ENCODE data around the gene EPS8.

The EPS8 gene

GRCh38 chr12:15789220-15790171 lies at the start of gene EPS8:
TSS of gene EPS8 (minus strand) at chr12:15789388. CDS start at chr12:15682951, 106,437 bp downstream.
- DNase-seq, result peak; percentile 85 to 91

GRCh38 chr12:15837141-15837790 lies 48.1 kb upstream of the EPS8 start:
- DNase-seq, result no peak

GRCh38 chr12:15834575-15834974 lies 45.4 kb upstream of the EPS8 start:
- no peak for DNase-seq

GRCh38 chr12:15831315-15831978 lies 42.3 kb upstream of the EPS8 start:
- DNase-seq, result no peak

- no peak for DNase-seq
These were observed 41.4 kb upstream of the EPS8 start for GRCh38 chr12:15830538-15830937.

- DNase-seq, result no peak
These were observed 40.8 kb upstream of the EPS8 start for GRCh38 chr12:15829949-15830348.

- no peak for DNase-seq
These were observed 40.1 kb upstream of the EPS8 start for GRCh38 chr12:15829255-15829654.

GRCh38 chr12:15827136-15827535 lies 37.9 kb upstream of the EPS8 start:
- DNase-seq, result no peak

- no peak for DNase-seq
These were observed 35.3 kb upstream of the EPS8 start for GRCh38 chr12:15824516-15824915.

- DNase-seq, result no peak
These were observed 34.4 kb upstream of the EPS8 start for GRCh38 chr12:15823360-15824128.

GRCh38 chr12:15819644-15820437 lies 30.7 kb upstream of the EPS8 start:
- DNase-seq, result no peak

- no peak for DNase-seq
These were observed 29.2 kb upstream of the EPS8 start for GRCh38 chr12:15818418-15818817.

- DNase-seq, result no peak
These were observed 26.5 kb upstream of the EPS8 start for GRCh38 chr12:15815730-15816129.

GRCh38 chr12:15811214-15812127 lies 22.3 kb upstream of the EPS8 start:
- no peak for DNase-seq

- no peak for DNase-seq
These were observed 19.5 kb upstream of the EPS8 start for GRCh38 chr12:15808652-15809051.

GRCh38 chr12:15808250-15808649 lies 19.1 kb upstream of the EPS8 start:
- DNase-seq, result no peak

GRCh38 chr12:15806826-15807225 lies 17.6 kb upstream of the EPS8 start:
- DNase-seq, result no peak

- DNase-seq, result no peak
These were observed 12.9 kb upstream of the EPS8 start for GRCh38 chr12:15801770-15802744.

- DNase-seq, result no peak
These were observed 11.1 kb upstream of the EPS8 start for GRCh38 chr12:15800278-15800677.

- DNase-seq, result no peak
These were observed 8.6 kb upstream of the EPS8 start for GRCh38 chr12:15797818-15798217.
